Tibial nerve (tissue), 4 donors: ENCODE data around the gene PLXNB3.

ENCODE experiments used
- CTCF ChIP-seq, 5 experiments: fragments of 200-600 bp in 3 of 5; fragments of 450-650 bp in 2 of 5; sonication (generic) in 3 of 5; IDR thresholded peaks; one replicate each; pipeline ENCODE4 v1.5.1; 2016 to 2019; ENCODE audit warnings: antibody characterized with exemption in 5 of 5, mild to moderate bottlenecking in 3 of 5, moderate library complexity in 2 of 5
- EP300 ChIP-seq, 2 donors: sonication (generic); formaldehyde crosslinking; IDR thresholded peaks; one replicate each; pipeline ENCODE4 v1.6.1; 2017; ENCODE audit warnings: antibody characterized with exemption in 2 of 2, mild to moderate bottlenecking in 1 of 2
- POLR2A ChIP-seq, 2 donors: fragments of 450-650 bp; IDR thresholded peaks; one replicate each; pipeline ENCODE4 v1.6.1; 2017; ENCODE audit warnings: antibody characterized with exemption in 2 of 2, mild to moderate bottlenecking in 2 of 2, moderate library complexity in 2 of 2

GRCh38 chrX:153724252-153725038, 39.6 kb upstream of the PLXNB3 start, which contains the start of the genes ABCD1 and BCAP31:
- TF ChIP-seq CTCF (IDR thresholded peaks at IDR 0.05) (no peak), POLR2A (IDR thresholded peaks at IDR 0.05) (peak; percentile 61 to 64), EP300 (IDR thresholded peaks at IDR 0.05) (peak in 1 of 2 donors; percentile 24)
